Smooth muscle cell (in vitro differentiated cells): ENCODE results near the gene CRTAC1. TPM values are rescaled to one million over a fixed set of nuclear protein-coding genes. Genes with fewer than 3 reads are reported as not detected.

Source experiments
- DNase-seq: peaks from one replicate; lab custom pipeline; 2025; ENCODE audit not compliant: unreplicated experiment; lab: John Stamatoyannopoulos, UW
- H2AFZ ChIP-seq: fragments of 200-600 bp; sonication (generic); 2 replicates; pipeline ENCODE4 v1.6.0; 2016; ENCODE audit warnings: antibody characterized with exemption, low read depth, mild to moderate bottlenecking
- H3F3A ChIP-seq: fragments of 200-600 bp; sonication (generic); 2 replicates; pipeline ENCODE4 v1.6.0; 2017; ENCODE audit warnings: antibody characterized with exemption, low read depth
- H3K27ac ChIP-seq: fragments of 200-600 bp; sonication (generic); 2 replicates; pipeline ENCODE4 v1.5.1; 2016; ENCODE audit warnings: low read depth, mild to moderate bottlenecking
- H3K27me3 ChIP-seq: fragments of 200-600 bp; sonication (generic); 2 replicates; pipeline ENCODE4 v1.6.1; 2016; ENCODE audit warnings: low read depth, mild to moderate bottlenecking
- H3K36me3 ChIP-seq: fragments of 200-600 bp; sonication (generic); 2 replicates; pipeline ENCODE4 v1.5.1; 2016; ENCODE audit warnings: low read depth
- H3K4me1 ChIP-seq: fragments of 200-600 bp; sonication (generic); 2 replicates; pipeline ENCODE4 v1.5.1; 2016; ENCODE audit warnings: low read depth
- H3K4me2 ChIP-seq: fragments of 200-600 bp; sonication (generic); 2 replicates; pipeline ENCODE4 v1.6.0; 2016; ENCODE audit warnings: mild to moderate bottlenecking
- H3K4me3 ChIP-seq: fragments of 200-600 bp; sonication (generic); 2 replicates; pipeline ENCODE4 v1.5.1; 2016; ENCODE audit warnings: mild to moderate bottlenecking
- H3K79me2 ChIP-seq: fragments of 200-600 bp; sonication (generic); 2 replicates; pipeline ENCODE4 v1.6.0; 2016; ENCODE audit warnings: low read depth, mild to moderate bottlenecking
- H3K9ac ChIP-seq: fragments of 200-600 bp; sonication (generic); 2 replicates; pipeline ENCODE4 v1.6.0; 2016; ENCODE audit warnings: low read depth
- H3K9me3 ChIP-seq: fragments of 200-600 bp; sonication (generic); replicated peaks from 2 replicates; pipeline ENCODE4 v1.5.1; 2016; ENCODE audit warnings: low read depth
- H4K20me1 ChIP-seq: fragments of 200-600 bp; sonication (generic); 2 replicates; pipeline ENCODE4 v1.6.0; 2016; ENCODE audit warnings: low read depth
- CTCF ChIP-seq: fragments of 200-600 bp; sonication (generic); IDR thresholded peaks from 2 replicates; pipeline ENCODE4 v1.5.1; 2017; ENCODE audit warnings: borderline replicate concordance, mild to moderate bottlenecking, antibody characterized with exemption; ENCODE audit not compliant: insufficient read depth, poor library complexity, severe bottlenecking
- WGBS: methylation state at CpG from one replicate; pipeline ENCODE4 v1.1.7; 2016; ENCODE audit warnings: low lambda C conversion rate; 5-methylcytosine and 5-hydroxymethylcytosine counted together
- polyA plus RNA-seq: library from polyadenylated mRNA; unstranded; fragments of >200 nt; fragmentation: Nextera tagmentation; extraction: Ambion mirVana; gene quantifications from 2 replicates; pipeline ENCODE4 v1.2.1, GENCODE V29; 2016
- total RNA-seq: library from RNA; depleted of rRNA; stranded (reverse); fragments of >200 nt; gene quantifications from 2 replicates; pipeline ENCODE4 v1.2.3, GENCODE V29; 2014

CRTAC1 gene
- total and polyA plus RNA-seq, 2 experiments from 2014 or later: 0.31 to 0.65 TPM

GRCh38 chr10:97896756-97897358 is 133.6 kb downstream of the CRTAC1 start:
- H3K4me2 ChIP-seq: no peak overlapping the region
- TF ChIP-seq CTCF: no peak
- no peaks in the 10 kb centered on the region for H3K36me3 ChIP-seq
- H3K9ac ChIP-seq: no peak overlapping the region
- no peak overlapping the region for H2AFZ ChIP-seq
- H4K20me1 ChIP-seq: no peaks in the 10 kb centered on the region
- H3K27me3 ChIP-seq: peaks cover 13% of the 10 kb centered on the region
- WGBS: 94% methylated on average over 10 of the region's 13 CpGs
- no peak overlapping the region for H3K4me3 ChIP-seq
- H3F3A ChIP-seq: no peaks in the 10 kb centered on the region
- H3K27ac ChIP-seq: no peak overlapping the region
- DNase-seq: no peak
- H3K79me2 ChIP-seq: no peaks in the 10 kb centered on the region
- no peaks in the 10 kb centered on the region for H3K9me3 ChIP-seq
- H3K4me1 ChIP-seq: no peaks in the 10 kb centered on the region

- H3K79me2 ChIP-seq: no peaks in the 10 kb centered on the region
- H3K36me3 ChIP-seq: no peaks in the 10 kb centered on the region
- peaks cover 13% of the 10 kb centered on the region for H3K27me3 ChIP-seq
- H3K9ac ChIP-seq: no peak overlapping the region
- 84% methylated on average over 9 of the region's 9 CpGs for WGBS
- DNase-seq: no peak
- no peak overlapping the region for H3K27ac ChIP-seq
- no peaks in the 10 kb centered on the region for H4K20me1 ChIP-seq
- no peak overlapping the region for H3K4me2 ChIP-seq
- H3K9me3 ChIP-seq: no peaks in the 10 kb centered on the region
- no peak for TF ChIP-seq CTCF
- no peak overlapping the region for H2AFZ ChIP-seq
- no peaks in the 10 kb centered on the region for H3F3A ChIP-seq
- H3K4me3 ChIP-seq: no peak overlapping the region
- no peaks in the 10 kb centered on the region for H3K4me1 ChIP-seq
Observed at GRCh38 chr10:97895915-97896314, 134.5 kb downstream of the CRTAC1 start.

- H3K79me2 ChIP-seq: no peaks in the 10 kb centered on the region
- H3K4me2 ChIP-seq: no peak overlapping the region
- no peak for TF ChIP-seq CTCF
- no peak overlapping the region for H3K9ac ChIP-seq
- H3K4me3 ChIP-seq: no peak overlapping the region
- no peak overlapping the region for H3K27ac ChIP-seq
- H3K9me3 ChIP-seq: no peaks in the 10 kb centered on the region
- H3K4me1 ChIP-seq: no peaks in the 10 kb centered on the region
- peaks cover 13% of the 10 kb centered on the region for H3K27me3 ChIP-seq
- no peak overlapping the region for H2AFZ ChIP-seq
- WGBS: 91% methylated on average over 13 of the region's 13 CpGs
- H4K20me1 ChIP-seq: no peaks in the 10 kb centered on the region
- DNase-seq: no peak
- no peaks in the 10 kb centered on the region for H3F3A ChIP-seq
- H3K36me3 ChIP-seq: no peaks in the 10 kb centered on the region
Observed at GRCh38 chr10:97895084-97895483, 135.3 kb downstream of the CRTAC1 start.

GRCh38 chr10:97894092-97894491 is 136.3 kb downstream of the CRTAC1 start:
- Histone ChIP-seq H3K4me3 (no peak overlapping the region), H3K4me1 (peaks cover 8% of the 10 kb centered on the region), H3K36me3 (no peaks in the 10 kb centered on the region), H3K9ac (no peak overlapping the region), H3K9me3 (no peaks in the 10 kb centered on the region), H3K79me2 (no peaks in the 10 kb centered on the region), H3K27ac (no peak overlapping the region), H2AFZ (no peak overlapping the region), H3F3A (no peaks in the 10 kb centered on the region), H3K4me2 (no peak overlapping the region), H4K20me1 (no peaks in the 10 kb centered on the region), H3K27me3 (peaks cover 13% of the 10 kb centered on the region)
- no peak for DNase-seq
- TF ChIP-seq CTCF: no peak
- 81% methylated on average over 3 of the region's 3 CpGs for WGBS
